ENCODE measurements around the gene FIBP.

The FIBP gene

GRCh38 chr11:65869643-65870306 lies 18.5 kb downstream of the FIBP start:
- DNase-seq: no peak

GRCh38 chr11:65868907-65869306 lies 19.4 kb downstream of the FIBP start:
- no peak for DNase-seq

- peak; percentile 20 for DNase-seq
These were observed 20.1 kb downstream of the FIBP start for GRCh38 chr11:65868076-65868667.

- no peak for DNase-seq
These were observed 20.8 kb downstream of the FIBP start for GRCh38 chr11:65867284-65868071.

GRCh38 chr11:65866509-65867283 lies 21.6 kb downstream of the FIBP start:
- DNase-seq: no peak

- no peak for DNase-seq
These were observed 22.6 kb downstream of the FIBP start for GRCh38 chr11:65865550-65866172.

DNA sequence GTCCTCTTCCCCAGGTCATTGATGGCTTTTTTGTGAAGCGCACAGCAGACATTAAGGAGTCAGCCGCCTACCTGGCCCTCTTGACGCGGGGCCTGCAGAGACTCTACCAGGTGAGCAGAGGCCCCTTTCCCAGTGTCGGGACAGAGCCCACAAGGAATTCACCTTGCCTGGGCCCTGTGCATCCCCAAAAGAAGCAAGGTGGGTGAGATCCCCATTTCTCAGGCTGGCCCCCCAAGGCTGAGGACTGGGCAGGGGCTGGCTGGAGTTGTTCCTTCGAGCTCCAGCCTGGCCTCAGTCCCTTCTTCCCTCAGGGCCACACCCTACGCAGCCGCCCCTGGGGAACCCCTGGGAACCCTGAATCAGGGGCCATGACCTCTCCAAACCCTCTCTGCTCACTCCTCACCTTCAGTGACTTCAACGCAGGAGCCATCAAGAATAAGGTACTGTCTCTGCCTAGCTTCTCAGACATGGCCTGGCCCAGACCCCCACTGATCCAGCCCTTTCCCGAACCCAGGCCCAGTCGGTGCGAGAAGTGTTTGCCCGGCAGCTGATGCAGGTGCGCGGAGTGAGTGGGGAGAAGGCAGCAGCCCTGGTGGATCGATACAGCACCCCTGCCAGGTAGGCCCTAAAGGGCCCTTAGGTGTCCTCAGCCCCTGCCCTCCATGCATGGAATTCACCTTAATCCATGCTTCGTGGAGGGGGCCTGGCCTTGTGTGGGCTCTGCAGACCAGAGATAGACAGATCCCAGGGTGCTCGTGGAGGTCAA lies 23.4 kb downstream of the FIBP start:
- DNase-seq: no peak

GRCh38 chr11:65863889-65864705 lies 24.2 kb downstream of the FIBP start:
- no peak for DNase-seq

GRCh38 chr11:65862941-65863888 lies 25.1 kb downstream of the FIBP start:
- no peak for DNase-seq

- no peak for DNase-seq
These were observed 26.0 kb downstream of the FIBP start for GRCh38 chr11:65862191-65862735.

- no peak for DNase-seq
These were observed 26.6 kb downstream of the FIBP start for GRCh38 chr11:65861533-65862183.

GRCh38 chr11:65861165-65861505 lies 27.1 kb downstream of the FIBP start:
- DNase-seq: no peak

- DNase-seq: peak; percentile 96
These were observed 27.8 kb downstream of the FIBP start, which contains the start of gene MUS81 for GRCh38 chr11:65860278-65861164. TSS of gene MUS81 (plus strand) at chr11:65860433. CDS start at chr11:65860754, 321 bp downstream.

DNA sequence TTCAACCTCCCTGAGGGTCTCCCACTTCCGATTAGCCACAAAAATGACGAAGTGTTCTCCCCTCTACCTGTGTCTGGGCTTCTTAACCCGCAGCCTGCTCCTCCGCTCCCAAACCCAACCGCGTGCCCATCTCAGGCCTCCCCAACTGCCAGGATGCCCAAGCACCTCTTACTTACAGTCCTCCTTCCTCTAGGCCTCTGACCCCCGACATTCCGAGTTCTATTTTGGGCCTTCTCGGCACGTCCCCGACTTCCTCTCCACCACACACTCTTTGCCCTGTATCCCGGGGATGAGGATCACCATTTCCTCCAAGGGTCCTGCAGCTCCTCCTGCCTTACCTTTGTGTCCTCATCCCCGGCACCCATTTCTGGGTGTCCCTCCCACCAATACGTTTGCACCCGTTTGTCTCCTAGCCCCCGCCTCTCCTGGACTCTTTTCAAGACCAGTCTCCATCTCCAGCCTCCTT lies 28.4 kb downstream of the FIBP start:
- DNase-seq: peak; percentile 70

GRCh38 chr11:65859095-65859811 lies 29.0 kb downstream of the FIBP start:
- DNase-seq: peak; percentile 99

DNA sequence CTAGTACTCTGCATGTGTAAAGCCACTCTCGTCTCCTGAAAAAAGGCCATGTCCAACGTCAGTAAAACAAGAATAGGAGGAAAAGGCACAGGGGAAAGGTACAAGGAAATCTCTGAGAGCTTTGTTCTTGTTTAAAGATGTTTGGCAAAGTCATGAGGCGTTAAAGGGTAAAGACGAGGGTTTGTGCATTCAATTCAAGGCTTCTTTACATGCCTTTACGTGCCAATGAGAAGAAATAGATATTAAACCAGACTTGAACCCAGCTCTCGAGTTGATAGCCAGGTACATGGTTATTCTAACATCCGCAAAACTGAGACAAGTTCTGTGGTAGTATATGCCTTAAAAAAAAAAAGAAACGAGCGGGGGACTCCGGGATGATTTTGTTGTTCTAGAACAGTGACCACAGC lies 29.6 kb downstream of the FIBP start:
- DNase-seq: peak; percentile 46

Measured in NCI-H345 (cell line).